HG03571 (cell line): ENCODE results near the gene MINDY3.
"Not testable (repeated sequence)": the region's sequence is repeated elsewhere in the genome, so short reads cannot be mapped to it uniquely, and the experiment has no call there.

Experiments
- ATAC-seq: cut with Tn5 transposase; IDR thresholded peaks from one replicate; pipeline ENCODE4 v1.9.1; 2021; ENCODE audit not compliant: unreplicated experiment

Gene MINDY3

DNA sequence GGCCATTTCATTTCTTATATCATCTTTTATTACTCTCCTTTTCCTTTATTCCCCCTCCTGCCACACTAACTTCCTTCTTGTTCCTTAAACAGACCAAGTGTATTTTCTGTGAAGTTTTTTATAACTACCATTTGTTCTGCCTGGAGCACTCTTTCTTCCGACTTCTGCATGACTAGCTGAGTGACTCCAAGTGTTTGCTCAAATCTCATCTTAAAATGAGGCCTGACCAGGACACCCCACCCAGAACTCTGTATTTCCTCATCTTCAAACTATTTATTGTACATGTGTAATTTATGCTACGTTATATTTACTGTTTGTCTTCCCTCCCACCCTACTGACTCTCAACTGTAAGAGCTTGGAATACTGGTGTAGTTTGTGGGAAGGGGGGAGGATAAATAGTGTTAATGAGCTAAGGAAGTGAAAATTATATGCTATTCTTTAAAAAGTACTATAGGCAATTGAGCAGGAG, 3.2 kb downstream of the MINDY3 start:
- no peak for ATAC-seq

DNA sequence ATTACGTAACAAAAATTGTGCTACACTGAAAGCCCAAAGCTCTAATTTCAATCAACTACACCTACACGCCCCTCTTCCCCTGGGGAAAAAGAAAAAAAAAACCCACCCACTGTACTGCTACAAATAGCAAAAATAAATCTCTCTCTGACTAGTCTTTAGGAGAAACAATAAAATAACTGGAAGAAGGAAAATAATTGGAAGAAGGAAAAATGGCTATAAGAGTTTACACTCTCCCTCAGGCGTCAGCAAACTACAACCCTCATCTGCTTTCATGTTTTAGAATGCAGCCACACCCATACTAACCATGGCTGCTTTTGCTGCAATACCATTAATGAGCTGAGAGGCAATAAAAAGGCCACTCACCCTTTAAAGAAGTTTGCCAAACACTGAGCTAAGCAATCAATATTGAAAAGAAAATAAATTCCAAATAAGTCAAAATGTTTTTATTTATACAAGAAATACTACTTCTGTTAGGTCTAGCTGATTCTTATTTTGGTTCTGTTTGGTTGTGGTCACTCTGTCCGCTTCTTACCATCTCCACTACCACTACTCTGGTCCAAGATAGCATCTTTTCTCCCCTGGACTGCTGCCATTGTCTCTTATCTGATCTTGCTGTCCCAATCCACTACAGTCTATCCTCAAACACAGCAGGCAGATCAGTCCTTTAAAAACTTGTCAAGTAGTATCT, 3.8 kb downstream of the MINDY3 start:
- ATAC-seq: no peak

DNA sequence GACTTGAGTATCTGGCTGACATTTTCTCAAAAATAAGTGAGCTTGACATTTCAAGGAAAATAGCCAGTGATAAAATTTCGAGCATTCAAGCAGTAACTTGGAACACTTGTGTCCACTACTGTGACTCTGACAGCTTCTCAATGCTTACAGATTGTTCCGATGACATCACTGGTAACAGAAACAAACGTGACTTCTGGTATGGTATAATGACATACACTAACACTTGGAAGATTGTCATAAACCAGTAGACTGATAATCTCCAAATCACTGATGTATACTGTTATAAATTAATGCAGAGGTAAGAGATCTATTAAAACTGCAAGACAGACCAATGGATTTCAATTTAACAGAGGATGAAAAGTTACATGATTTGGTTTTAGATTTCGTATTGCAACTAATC, 6.5 kb downstream of the MINDY3 start:
- no peak for ATAC-seq

DNA sequence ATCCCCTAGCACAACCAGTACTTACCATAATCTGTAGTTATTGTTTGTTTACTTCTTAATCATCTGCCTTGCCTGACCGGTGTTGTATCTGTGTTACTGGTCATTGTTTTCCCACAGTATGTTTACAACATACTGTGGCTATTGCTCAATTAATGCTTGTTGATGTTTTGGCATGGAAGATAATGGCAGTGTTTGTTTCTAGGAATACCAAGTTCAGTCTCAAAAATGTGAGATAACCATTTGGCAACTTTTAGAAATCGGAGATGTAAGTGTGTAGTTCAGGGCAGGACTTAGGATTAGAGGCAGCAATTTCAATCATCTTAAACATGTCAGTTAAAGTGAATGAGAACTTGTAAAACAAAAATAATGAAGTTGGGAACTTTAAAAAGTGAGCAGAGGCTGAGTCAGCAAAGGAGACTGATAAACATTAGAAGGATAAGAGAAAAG, 8.2 kb downstream of the MINDY3 start:
- ATAC-seq: no peak

DNA sequence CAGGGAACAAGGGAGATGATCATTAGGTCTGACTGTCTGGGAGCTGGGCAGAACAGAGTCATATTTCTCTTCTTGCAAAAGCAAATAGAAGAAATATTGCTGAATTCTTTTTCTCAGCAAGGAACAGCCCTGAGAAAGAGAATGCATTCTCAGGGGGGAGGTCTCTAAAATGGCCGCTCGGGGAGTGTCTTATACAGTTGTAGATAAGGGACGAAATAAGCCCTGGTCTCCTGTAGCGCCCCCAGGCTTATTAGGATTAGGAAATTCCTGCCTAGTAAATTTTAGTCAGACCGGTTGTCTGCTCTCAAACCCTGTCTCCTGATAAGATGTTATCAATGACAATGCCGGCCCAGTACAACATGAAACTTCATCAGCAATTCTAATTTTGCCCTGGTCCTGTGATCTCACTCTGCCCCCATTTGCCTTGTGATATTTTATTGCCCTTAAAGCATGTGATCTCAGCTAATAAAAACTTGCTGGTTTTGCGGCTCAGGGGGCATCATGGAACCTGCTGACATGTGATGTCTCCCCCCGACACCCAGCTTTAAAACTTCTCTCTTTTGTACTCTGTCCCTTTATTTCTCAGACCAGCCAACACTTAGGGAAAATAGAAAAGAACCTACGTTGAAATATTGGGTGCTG, 9.8 kb downstream of the MINDY3 start:
- not testable (repeated sequence) for ATAC-seq

DNA sequence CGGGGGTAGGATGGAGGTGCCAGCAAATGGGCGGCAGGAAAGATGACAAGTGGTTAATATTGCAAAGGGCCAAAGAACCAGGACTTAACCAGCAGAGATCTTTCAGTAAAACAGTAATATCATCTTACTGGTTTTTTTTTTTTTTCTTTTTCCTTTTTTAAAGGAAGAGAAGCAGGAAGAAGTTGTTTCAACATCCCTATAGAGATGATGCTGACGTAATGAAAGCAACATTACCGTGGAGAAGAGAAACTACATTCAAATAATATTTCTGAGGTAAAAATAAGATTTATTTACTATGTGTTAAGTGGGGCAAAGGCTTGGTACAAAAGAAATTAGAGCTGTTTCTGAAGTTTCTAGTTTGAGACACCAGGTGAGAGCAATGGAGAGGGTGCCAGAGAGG, 11.0 kb downstream of the MINDY3 start:
- ATAC-seq: no peak

DNA sequence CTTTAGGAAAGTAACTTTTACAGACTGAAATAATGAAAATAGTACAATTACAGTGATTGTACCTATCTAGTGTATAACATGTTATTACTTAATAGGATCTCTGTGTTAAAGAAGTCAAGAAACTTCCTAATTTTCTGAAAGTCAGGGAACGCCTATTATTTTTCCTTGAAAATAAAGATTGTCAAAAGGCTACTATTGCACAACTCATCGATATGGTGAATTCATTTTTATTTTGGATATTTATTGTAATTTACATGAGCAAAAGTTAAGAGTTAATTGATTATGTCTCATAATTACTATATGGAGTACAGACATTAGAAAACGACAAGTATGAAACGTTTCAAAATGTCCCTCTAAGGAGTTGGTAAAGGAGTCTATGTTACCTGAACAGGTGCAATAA, 12.8 kb downstream of the MINDY3 start:
- no peak for ATAC-seq

DNA sequence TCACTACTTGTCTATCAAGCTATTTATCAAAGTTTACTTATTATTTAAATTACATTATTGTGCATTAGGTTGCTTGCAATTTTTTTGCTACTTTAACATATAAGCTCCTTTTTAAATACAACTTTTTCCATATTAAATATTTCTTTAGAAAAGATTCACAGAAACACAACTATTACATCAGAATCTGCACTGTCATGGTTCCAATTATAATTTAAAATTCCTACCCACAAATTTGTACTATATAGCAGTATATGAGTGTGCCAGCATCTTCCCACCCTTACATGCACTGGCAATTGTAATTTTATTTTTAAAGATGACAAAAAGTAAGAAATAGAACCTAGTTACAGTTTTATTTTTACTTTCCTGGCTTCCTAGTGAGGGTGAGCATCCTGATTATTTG, 15.8 kb downstream of the MINDY3 start:
- ATAC-seq: no peak

DNA sequence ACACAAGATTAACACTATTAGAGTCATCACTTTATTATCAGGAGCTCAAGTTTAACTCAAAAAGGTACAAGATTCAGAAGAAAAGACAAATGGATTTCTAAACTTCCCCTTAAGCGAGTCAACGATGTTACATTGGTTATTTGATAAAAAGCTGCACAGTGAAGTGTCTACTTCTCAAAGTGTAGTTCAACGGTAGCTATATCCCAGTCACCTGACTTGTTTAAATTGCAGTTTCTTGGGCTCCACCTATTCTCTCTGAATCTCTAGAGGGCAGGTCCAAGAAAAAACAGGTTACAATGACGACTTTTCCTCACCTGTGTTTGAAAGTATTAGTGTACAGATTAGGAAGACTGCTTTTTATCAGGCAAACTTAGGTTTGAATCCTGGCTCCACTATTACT, 16.6 kb downstream of the MINDY3 start:
- no peak for ATAC-seq

DNA sequence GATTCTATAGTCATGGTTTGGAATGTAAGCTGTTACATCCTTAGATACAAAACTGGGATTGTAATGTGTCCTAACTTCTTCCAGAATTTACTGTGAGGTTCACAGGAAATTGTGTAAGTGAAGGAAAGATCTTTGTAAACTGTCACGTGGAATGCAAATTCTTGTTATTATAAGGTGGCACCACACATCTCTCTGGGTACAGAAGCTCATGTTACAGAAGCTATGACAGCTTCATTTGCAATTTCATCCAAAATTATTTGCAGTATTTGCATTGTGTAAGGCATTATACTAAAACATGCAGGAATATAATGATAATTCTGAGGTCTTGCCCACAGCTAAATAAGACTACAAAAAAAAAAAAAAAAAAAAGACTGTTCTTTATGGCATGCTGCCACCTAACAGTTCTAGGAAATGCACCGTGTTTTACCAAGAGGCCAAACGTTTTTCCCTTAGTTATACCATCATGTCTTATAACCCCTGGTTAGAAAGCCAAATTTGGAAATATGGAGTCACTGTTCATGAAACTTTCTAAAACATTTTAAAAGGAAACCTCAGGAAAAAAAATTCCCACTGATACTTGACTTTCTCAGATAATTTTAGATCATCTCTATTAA, 17.6 kb downstream of the MINDY3 start:
- ATAC-seq: no peak

DNA sequence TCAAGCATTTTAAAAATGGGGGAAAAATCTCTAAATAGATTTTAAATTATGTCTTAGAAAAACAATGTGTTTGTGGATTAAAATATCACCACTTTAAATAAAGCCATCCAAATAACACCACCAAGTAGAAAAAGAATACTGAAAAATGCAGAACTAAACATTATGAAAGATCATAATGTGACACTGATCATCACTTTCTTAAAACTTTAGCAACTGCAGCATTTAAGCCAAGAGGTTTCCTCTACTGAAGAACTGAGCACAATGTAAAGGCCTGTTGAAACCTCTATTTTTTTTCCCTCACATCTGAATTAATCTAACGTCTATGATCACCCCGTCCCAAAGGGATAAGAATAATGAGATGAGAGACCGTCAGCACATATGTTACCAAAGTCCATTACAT, 18.6 kb downstream of the MINDY3 start:
- no peak for ATAC-seq

DNA sequence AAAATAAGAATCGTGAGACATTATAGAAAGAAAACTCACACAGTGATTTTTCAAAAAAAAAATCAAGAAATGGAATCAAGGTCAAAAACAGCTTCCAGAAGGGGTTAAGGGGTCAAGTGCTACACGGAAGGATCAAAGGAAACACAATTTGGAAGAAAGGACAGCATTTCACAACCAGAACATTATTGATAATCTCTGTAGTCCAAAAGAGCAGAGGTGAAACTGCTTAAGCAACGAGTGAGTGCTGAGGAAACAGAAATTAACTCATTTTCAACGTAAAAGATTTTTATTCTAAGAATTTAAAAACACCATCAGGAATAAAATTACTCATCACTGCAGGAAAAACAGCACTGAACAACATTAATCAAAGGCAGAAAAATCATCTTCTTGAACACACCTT, 23.5 kb downstream of the MINDY3 start:
- ATAC-seq: no peak

DNA sequence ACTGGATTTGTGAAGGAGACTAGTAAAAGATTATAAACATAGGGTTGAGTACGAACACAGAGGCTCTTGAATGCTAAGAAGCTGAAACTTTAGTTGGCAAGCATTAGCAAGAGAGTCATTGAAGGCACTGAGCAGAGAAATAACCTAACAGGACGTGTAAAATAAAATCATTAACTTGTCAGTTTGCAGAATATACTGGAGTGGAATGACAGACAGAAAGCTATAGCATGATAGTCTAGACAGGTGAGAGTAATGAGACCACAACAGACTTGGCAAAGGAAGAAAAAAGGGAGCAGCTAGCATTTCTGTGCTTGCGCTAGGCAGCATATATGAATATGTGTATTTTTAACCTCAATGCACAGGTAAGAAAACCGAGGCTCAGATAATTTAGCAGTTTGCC, 30.8 kb downstream of the MINDY3 start:
- ATAC-seq: no peak

DNA sequence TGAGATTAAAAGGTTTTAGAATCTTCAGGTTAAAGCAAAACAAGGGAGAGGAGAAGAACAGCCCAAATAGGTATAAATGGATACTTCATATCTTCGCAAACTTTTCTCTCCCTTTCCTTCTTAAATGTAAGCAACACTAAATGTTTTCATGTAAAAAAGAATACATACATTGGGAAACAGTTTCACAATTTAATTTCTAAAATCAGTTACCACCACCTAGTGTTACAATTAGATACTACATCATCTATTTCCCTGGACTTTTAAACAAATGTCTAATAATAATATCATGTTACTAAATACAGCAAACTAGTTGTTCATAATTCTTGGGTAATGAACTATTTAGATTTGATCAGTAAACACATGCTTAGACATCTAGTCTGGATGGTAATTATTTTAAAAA, 35.8 kb downstream of the MINDY3 start:
- ATAC-seq: no peak

DNA sequence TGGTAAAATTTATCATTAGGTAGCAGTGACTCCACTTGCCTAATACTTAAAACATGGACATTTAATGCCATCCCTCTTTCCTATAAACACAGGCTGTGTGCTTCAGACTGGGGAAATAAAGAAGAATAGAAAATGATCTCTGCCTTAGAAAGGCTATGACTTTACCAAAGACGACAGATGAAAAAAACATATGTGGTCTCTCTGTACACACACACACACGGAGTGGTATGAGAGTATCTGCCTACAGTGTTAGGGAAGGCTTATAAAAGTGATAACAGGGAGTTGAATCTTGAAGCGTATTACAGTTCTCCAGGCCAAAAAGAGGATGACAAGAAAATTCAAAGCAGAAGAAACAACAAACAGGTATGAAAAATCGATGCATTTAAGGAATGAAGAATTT, 38.2 kb downstream of the MINDY3 start:
- no peak for ATAC-seq

DNA sequence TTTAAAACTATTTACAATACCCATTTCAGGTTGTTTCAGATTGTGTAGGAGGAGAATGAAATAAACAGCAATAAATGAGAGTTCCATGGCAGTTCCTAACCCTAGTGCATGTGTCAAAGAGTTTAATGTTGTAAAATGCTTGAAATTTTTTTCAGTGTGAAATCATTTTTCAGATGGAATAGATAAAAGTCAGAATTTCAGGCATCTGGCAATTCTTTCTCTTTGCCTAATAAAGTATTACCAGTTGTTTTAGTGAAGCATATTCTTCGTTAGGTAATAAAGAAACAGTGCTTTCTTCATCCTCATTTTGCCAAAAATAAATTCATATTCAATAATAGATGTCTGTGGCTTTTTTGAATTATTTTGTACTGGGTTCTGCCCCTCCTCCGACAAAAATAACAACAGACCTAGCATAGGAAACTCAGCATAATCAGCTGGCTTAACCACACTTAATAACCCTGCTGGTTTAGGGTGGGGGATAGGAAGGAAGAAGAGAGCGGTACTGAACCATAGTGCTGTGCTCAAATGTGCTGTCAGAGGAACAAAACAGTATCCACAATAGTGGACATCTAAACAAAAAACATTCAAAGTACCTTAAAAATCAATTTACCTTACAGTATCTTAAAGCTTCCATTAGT, 39.1 kb downstream of the MINDY3 start:
- no peak for ATAC-seq

DNA sequence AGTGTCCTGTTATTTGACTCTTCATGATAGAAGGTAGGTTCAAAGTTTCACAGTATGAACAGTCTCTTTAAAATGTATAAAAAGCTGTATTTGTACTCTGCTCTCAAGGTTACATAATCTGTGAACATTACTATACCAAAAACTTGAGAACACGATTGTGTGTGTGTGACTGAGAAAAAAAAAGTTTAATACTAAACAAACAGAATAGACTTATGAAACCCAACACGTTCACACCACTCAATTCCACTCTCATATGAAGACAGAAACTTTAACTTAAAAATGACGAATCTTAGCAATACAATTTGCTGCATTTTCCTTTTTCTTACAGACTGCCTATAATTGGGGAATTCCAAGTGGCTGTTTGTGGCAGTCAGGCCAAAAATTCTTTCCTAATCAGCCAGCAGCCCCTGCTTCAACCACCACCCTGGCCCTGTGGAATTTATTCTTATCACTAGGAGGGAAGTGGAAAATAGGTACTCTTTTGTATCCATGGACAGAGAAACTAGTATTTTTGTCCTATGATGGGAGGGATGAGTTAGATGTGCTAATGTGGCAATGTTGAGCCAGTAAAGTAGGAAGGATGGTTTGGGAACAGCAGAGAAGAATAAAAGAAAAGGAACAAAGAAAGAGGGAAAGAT, 42.8 kb downstream of the MINDY3 start:
- ATAC-seq: no peak

DNA sequence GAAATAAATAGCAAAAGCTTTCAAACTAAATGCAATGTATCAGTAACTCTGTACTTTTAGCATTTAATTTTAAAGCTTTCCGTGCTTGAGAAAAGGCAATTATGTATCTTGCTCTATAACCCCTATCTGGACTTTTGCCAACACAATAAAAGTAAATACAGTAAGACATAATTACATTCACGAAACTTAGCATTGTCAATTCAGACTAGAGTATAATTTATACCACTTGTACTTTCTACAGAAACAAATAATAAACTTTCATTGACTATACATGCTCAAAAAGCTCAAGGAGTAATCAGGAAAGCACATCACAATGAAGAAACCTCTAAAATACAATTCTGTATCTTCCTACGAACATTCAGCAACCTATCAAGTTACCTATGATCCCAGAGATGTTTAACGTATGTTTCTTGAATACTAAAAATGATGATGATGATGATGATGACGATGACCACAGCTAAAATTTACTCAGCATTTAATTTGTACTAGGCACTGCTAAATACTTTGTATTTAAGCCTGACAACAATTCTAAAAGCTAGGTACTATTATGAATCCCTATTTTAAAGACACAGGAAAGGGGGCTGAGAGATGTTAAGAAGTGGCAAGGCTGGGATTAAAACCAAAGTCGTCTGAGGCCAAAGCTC, 44.9 kb downstream of the MINDY3 start:
- ATAC-seq: no peak

DNA sequence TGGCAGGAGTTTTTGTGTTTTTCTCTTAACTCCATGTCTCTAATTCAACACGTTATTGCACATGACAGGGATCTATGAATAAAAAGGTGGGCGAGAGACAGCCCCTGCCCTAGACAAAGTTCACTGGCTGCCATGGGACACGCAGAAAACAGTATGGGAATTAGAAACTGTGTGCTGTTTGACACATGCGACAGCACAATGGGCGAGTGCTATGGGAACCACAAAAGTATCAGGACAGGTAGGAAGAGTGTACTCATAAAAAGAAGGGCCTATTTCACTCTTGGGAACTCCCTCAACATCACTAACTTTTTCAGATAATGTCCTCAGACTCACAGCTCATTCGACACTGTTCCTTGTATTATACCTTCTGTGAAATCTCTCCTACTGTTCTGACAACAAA, 45.7 kb downstream of the MINDY3 start:
- no peak for ATAC-seq

DNA sequence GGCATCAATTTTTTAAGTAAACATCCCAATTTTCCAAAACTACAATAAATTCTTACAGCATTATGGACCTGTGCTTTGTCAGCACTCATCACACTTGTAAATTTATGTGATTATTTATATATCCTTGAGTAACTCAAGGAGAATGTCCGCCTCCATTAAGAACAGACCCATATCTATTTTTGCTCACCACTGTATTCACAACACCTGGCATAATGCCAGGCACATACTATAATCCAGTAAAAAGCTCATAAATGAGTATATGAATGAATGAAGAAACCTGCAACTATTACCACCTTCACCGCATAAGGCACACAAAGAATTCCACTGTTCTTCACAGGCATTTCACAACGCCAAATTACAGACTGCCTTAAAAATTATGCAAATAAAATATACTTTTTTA, 46.9 kb downstream of the MINDY3 start:
- no peak for ATAC-seq

DNA sequence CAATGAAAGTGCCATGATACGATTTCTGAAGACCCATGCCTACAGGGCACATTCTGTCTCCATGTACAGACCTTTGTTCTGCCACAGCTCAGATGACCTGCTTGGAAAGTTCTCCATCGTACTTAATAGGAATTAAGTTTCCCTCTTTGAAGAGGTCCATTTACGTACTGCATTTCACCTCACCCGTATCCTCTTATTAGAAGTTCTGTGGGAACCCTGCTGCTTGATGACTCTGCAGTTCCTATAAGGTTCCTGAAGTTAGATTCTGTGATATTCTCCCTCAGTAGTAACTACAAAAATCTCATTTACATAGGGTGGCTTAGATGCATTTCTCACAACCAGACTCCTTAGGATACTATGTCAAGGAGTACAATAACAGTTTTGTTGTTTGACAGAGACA, 50.9 kb downstream of the MINDY3 start:
- ATAC-seq: no peak
